ENCODE measurements around the gene SIRT3. TPM values are rescaled to one million over a fixed set of nuclear protein-coding genes. Genes with fewer than 3 reads are reported as not detected.
A peak's percentile ranks its signal among the peaks of the same experiment; 100 is the strongest.

SIRT3 gene
- total RNA-seq, 4 donors from 2014 or later, result 7.9 to 20.1 (median 14.0) TPM

DNA sequence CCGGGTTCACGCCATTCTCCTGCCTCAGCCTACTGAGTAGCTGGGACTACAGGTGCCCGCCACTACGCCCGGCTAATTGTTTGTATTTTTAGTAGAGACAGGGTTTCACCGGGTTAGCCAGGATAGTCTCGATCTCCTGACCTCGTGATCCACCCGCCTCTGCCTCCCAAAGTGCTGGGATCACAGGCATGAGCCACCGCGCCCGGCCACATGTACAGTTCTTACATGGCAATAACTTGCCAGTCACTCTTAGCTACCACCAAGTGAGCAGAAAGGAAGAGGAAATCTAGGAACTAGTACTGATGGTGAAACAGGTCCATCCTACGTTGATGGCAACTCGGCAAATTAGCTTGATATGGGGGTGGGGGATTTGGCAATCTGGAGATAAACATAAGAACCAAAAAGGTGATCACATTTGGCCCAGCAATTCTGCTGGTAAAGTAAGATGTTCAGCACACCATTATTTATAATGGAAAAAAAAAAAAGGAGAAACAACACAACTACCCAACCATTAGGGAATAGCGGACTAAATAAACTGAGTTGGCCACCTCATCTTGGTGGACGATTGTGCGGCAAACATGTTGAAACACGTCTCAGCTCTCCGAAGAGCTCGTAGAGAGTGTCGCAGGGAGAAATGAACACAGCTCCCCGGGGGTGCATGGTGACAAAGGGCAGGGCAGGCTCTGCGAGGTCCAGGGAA lies 47.4 kb upstream of the SIRT3 start:
- no peaks in the 10 kb centered on the region for H3K36me3 ChIP-seq
- no peak overlapping the region for H3K4me3 ChIP-seq
- H3K27me3 ChIP-seq, result peaks cover 5 to 88% (median 45%) of the 10 kb centered on the region in 4 donors
- intact Hi-C loops (cut with DNase I), result no loop called here
- DNase-seq (ENCODE audit: extremely low spot score), result no peak
- H3K27ac ChIP-seq (replicated peaks in 1 of 4), result no peak overlapping the region
- H3K4me1 ChIP-seq, result peaks cover 20 to 43% (median 41%) of the 10 kb centered on the region in 4 donors
- 88% methylated on average over 23 of the region's 23 CpGs for WGBS
- no peak for TF ChIP-seq POLR2A (IDR thresholded peaks at IDR 0.05; ENCODE audit: low read depth)
- no peak for TF ChIP-seq POLR2AphosphoS5 (IDR thresholded peaks at IDR 0.05)
- TF ChIP-seq, protein P1, sequence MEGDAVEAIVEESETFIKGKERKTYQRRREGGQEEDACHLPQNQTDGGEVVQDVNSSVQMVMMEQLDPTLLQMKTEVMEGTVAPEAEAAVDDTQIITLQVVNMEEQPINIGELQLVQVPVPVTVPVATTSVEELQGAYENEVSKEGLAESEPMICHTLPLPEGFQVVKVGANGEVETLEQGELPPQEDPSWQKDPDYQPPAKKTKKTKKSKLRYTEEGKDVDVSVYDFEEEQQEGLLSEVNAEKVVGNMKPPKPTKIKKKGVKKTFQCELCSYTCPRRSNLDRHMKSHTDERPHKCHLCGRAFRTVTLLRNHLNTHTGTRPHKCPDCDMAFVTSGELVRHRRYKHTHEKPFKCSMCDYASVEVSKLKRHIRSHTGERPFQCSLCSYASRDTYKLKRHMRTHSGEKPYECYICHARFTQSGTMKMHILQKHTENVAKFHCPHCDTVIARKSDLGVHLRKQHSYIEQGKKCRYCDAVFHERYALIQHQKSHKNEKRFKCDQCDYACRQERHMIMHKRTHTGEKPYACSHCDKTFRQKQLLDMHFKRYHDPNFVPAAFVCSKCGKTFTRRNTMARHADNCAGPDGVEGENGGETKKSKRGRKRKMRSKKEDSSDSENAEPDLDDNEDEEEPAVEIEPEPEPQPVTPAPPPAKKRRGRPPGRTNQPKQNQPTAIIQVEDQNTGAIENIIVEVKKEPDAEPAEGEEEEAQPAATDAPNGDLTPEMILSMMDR (IDR thresholded peaks at IDR 0.05), result no peak
- no peak for TF ChIP-seq EP300 (IDR thresholded peaks at IDR 0.05)
- H3K9me3 ChIP-seq, result no peaks in the 10 kb centered on the region

- H3K4me3 ChIP-seq, result no peak overlapping the region
- H3K27ac ChIP-seq (replicated peaks in 1 of 4), result no peak overlapping the region
- no peak for TF ChIP-seq POLR2AphosphoS5 (IDR thresholded peaks at IDR 0.05)
- TF ChIP-seq POLR2A (IDR thresholded peaks at IDR 0.05; ENCODE audit: low read depth), result no peak
- no peak for TF ChIP-seq EP300 (IDR thresholded peaks at IDR 0.05)
- TF ChIP-seq, protein P1 (IDR thresholded peaks at IDR 0.05), result no peak
- intact Hi-C loops (cut with DNase I), result no loop called here
- H3K27me3 ChIP-seq, result peaks cover 5 to 92% (median 48%) of the 10 kb centered on the region in 4 donors
- H3K4me1 ChIP-seq, result peaks cover 20 to 36% (median 34%) of the 10 kb centered on the region in 4 donors
- 58% methylated on average over 12 of the region's 13 CpGs for WGBS
- DNase-seq (ENCODE audit: extremely low spot score), result no peak
- no peaks in the 10 kb centered on the region for H3K36me3 ChIP-seq
- H3K9me3 ChIP-seq, result no peaks in the 10 kb centered on the region
Observed at GRCh38 chr11:282630-283360, 46.7 kb upstream of the SIRT3 start.

GRCh38 chr11:282171-282570 lies 46.0 kb upstream of the SIRT3 start:
- WGBS, result 62% methylated on average over 3 of the region's 4 CpGs
- Histone ChIP-seq H3K4me3 (no peak overlapping the region), H3K27ac (replicated peaks in 1 of 4) (no peak overlapping the region), H3K4me1 (peaks cover 20 to 35% (median 32%) of the 10 kb centered on the region in 4 donors), H3K27me3 (peaks cover 5 to 91% (median 48%) of the 10 kb centered on the region in 4 donors), H3K9me3 (no peaks in the 10 kb centered on the region), H3K36me3 (no peaks in the 10 kb centered on the region)
- DNase-seq (ENCODE audit: extremely low spot score), result no peak
- intact Hi-C loops (cut with DNase I), result no loop called here
- TF ChIP-seq, protein P1 (IDR thresholded peaks at IDR 0.05), result no peak
- no peak for TF ChIP-seq POLR2A (IDR thresholded peaks at IDR 0.05; ENCODE audit: low read depth)
- TF ChIP-seq EP300 (IDR thresholded peaks at IDR 0.05), result no peak
- no peak for TF ChIP-seq POLR2AphosphoS5 (IDR thresholded peaks at IDR 0.05)

GRCh38 chr11:281486-282161 lies 45.5 kb upstream of the SIRT3 start:
- TF ChIP-seq POLR2AphosphoS5 (IDR thresholded peaks at IDR 0.05) (no peak), EP300 (IDR thresholded peaks at IDR 0.05) (no peak), POLR2A (IDR thresholded peaks at IDR 0.05; ENCODE audit: low read depth) (no peak)
- TF ChIP-seq, protein P1 (IDR thresholded peaks at IDR 0.05), result no peak
- Histone ChIP-seq H3K4me1 (peaks cover 20 to 35% (median 32%) of the 10 kb centered on the region in 4 donors), H3K9me3 (no peaks in the 10 kb centered on the region), H3K27me3 (peaks cover 5 to 90% (median 48%) of the 10 kb centered on the region in 4 donors), H3K36me3 (no peaks in the 10 kb centered on the region), H3K4me3 (peak overlapping the region in 2 of 4 donors; percentile 38 to 48), H3K27ac (replicated peaks in 1 of 4) (no peak overlapping the region)
- intact Hi-C loops (cut with DNase I), result no loop called here
- DNase-seq (ENCODE audit: extremely low spot score), result no peak
- 38% methylated on average over 13 of the region's 26 CpGs for WGBS
